NCI-H187 treated with DMSO at 0.1 percent for 48 hours (cell line): ENCODE results near the gene HTATSF1.

Source experiments
- DNase-seq: peaks from one replicate; lab custom pipeline; 2025; lab: John Stamatoyannopoulos, UW

HTATSF1 gene

DNA sequence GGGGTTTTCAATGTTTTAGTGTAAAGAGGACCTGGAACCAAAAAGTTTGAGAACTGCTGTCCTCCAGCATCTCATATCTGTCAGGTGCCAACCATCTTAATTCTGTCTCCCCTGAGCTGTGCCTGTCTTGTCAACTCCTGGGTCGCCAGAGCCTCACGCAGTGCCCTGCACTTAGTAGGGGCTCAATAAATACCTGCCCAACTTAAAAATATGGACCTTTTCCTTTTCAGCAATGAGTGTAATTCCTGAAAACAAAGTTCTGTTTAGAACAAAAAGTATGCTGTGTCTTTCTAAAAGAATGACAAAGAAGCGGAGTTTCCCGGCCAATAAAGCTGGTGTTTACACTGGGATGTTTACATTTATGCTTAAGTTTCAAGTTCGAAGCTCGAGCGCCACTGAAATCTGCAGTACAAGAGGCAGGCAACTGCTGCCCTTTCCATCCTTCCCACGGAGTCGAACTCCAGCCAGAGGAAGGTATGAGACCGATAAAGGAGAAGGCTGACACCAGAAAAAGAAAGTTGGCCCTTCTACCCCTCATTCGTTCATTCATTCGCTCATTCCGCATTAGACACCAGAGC is 1.1 kb upstream of the HTATSF1 start:
- DNase-seq, result no peak

DNA sequence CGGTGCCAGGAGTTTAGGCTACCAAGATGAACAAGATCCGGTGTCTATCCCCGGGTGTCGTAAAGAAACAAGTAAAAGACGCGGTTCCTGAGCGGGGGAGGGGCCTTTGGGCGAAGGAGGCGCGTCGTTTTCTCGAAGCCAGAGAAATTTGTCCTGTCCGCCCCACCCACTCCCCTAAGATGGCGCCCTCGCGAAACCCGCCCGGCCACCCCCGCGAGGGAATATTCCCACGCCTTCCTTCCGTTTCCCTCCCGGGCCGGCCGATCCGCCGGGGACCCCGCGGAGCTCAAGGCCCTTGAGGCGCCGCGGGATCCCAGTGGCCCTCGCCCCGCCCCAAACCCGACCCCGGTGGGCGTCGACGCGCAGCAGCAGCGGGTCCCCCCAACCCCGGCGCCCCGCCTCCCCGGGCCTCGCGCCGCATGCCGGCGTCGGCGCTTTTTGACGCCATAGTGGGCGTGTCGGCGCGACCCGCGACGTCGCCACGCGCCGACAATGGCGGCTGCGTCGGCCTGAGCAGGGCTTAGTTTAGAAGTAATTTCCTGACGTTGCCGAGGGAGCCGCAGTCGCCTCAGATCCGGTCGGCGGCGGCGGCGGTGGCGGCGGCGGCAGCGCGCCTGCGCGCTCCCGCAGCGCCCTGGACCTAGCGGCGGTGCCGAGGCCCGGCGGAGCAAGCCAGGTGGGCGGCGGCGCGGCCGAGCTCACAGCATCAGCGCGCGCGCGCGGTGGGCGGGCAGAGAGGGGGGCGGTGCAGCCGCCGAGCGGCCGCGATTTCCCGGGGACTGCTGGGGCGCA is 432 bp upstream of the HTATSF1 start:
- DNase-seq, result peak; percentile 59

DNA sequence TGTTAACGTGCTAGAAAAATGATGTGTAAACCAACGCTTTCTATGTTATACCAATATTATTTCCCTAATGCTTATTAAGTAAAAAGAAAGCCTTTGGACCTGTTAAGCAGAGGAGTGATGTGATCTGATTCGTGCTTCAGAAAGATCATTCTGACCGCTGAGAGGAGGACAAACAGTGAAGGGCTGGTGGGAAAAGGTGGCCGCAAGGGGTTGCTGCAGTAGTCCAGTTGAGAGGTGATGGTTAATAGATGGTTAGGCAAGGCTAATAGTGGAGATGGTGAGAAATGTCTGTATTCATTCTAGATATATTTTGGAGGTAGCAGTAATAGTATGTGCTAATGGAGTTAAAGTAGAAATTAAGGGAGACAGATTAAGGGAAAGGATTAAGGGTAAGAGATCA is 21.7 kb downstream of the HTATSF1 start:
- no peak for DNase-seq

DNA sequence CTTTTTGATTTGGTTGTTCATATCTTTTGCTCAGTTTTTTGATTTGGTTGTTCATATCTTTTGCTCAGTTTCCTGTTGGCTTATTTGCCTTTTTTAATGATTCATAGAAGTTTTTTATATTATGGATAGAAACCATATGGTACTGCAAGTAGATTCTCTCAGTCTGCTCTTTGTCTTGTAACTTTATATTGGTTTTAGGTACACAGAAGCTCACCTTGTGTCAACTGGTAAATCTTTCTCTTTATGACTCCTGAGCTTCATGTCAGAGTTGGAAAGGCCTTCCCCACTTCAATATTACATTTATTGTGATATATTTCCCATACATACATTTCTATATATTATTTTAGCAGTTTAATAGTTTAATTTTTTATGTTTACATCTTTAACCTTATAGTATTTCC is 26.4 kb downstream of the HTATSF1 start:
- no peak for DNase-seq

DNA sequence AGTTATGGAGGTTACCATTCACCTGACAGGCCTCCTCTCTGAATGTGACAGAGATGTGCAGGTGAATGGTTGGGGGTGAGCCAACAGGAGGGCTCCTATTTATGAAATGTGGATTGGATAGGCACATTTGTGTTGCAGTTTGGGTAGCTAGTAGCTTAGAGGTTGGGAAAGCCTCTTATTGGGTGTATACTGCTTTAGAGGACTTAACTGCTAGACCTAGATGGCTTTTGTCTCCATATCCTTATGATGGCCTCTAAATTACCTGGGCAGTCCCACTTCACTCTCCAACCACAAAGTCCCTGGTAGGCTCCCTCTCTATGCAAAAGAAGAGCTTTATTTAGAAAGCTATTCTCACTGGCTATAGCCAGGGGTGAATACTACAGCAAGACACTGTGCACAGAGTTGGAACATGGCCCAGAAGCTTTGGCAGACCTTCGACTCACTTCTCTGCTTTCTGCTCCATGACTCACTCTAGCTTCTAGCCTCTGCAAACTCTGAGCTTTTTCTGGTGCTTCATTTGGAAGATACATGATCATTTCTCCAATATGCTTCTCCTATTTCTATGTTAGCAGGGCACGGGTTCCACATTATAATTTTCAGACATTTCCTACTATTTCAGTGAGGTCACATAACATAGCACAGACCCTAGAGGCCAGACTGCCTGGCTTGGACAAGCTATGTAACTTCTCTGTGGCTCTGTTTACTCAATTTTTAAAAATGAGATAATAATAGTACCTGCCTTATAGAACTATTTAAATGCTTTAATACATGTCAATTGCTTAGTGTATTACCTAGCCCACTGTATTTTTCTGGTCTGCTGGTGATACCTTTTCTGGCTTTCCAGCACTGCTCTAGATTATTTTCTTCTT is 28.6 kb downstream of the HTATSF1 start:
- no peak for DNase-seq

DNA sequence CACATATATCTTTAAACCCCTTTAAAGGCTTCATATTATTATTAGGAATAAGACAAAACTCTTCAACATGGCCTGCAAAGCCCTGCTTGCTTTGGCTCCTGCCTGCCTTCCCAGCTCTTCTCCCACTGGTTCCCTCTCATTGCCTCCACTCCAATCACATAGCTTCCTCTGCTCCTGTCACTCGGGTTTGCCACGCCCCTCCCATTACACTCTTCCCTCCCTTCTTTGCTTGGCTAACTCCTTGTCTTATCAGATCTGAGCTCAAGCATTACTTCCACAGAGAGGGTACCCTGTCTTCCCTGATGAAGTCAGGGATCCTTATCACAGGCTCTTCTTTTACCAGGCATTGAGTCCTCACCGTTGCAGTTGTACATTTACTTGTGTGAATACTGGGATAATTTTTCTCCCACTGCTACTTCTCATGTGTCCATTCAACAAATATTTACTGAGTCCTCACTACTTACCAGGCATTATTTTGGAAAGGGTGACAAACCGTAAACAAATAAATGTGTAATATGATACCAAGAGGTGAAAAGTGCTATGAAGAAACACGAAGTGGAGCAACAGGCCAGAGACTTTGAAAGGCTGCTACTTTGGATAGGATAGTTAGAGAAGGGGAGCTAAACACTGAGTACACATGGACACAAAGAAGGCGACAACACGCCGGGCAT is 31.4 kb downstream of the HTATSF1 start:
- no peak for DNase-seq

DNA sequence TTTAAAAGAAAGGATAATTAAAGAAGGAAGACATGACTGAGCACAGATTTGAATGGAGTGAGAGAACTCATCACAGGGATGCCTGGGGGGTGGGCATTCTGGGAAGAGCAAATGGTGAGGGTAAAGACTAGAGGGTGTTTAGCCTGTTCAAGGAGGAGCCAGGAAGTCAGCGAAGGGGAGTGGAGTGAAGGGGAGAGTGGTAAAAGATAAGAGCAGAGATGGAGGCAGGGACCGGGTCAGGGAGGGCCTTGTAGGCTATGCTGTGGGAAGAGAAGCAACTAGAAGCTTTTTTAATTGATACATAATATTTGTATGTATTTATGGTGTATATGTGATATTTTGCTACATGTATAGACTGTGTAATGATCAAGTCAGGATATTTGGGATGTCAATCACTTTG is 32.4 kb downstream of the HTATSF1 start:
- no peak for DNase-seq

DNA sequence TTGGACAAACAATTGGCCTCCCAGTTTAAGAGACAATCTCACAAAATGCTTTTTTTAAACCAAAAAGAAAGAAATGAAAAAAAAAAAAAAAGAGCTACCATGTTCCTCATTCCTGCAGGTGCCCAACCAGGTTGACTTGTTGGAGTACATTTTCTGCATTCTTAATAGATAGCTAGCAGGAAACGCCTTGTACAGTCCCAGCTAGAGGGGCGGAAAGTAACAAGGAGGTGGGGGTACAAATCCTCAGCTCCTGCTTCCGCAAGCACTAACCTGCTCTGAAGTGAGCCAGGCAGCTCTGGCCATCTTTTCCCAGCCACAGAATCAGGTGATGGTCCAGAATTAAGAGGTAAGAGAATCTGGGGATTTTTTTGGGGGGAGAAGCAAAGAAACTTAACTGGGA is 34.6 kb downstream of the HTATSF1 start, which contains the start of gene VGLL1:
VGLL1 (plus strand) TSS at position 265 of the 400 bp plus-strand sequence. CDS start 3,806 bp downstream, outside the sequence.
- DNase-seq, result no peak

DNA sequence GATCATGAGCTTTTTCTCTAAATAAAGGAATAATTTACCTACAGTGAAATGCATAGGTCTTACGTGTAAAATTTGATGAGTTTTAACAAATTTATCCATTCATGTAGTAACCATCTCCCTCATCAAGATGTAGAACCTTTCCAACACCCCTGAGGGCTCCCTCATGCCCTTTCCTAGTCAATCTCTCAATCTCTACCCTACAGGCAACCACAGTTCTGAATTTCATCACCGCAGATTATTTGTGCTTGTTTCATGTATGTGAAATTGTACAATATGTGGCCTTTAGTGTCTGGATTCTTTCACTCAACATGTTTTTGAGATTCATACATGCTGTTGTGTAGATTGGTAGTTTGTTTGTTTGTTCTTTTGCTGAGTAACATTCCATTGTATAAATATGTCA is 36.7 kb downstream of the HTATSF1 start:
- DNase-seq, result no peak

DNA sequence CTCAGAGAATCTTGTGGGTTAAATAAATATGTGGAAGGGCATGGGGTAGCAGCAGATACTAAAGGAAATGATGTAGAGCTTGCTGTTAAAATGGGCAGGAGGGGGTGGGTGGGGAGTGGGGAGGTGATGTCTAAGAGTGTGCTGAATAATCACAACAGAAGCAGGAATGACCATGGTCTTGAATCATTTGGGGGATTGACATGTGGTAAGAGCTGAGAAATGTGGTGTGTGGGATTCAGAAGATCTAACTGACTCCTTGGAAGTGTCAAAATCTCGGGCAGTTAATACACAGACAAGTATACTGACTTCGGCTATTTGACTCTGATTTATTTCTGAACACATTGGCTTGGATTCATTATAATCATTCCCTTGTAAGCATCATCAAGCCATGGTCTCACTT is 41.4 kb downstream of the HTATSF1 start:
- DNase-seq, result no peak

DNA sequence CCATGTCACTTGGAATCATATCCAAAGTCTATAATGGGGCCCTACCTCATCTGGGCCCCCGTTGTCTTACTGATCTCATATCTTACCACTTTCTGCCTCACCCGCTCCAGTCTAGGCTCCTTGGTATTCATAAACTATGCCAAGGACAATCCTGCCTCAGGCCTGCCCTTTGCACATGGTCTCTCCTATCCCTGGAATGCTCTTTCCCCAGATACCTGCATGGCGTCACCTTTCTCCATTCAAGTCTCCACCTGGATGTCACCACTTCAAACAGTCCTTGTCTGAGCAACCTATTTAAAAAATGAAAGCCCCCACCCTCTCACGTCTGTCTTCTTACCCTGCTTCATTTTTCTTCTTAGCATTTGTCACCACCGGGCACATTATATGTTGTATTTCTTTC is 42.8 kb downstream of the HTATSF1 start:
- no peak for DNase-seq

DNA sequence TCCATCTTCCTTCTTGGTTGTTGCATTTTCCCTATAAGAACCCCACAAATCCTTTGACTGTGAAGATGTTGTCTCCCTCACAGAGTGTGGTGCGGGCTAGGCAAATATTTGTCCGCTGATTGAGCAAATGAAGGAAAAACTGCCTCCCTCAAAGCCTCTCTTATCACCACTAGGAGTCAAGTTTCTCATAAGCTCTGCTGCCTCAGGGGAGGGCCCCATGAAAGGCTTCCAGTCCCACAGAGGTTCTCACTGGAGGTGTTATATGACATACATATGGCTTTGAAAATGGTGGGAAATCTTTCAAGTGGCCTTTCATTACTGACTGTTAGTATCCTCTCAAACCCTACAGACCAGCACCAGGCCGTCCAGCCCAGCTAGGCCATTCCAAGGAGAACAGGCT is 43.9 kb downstream of the HTATSF1 start:
- DNase-seq, result no peak

DNA sequence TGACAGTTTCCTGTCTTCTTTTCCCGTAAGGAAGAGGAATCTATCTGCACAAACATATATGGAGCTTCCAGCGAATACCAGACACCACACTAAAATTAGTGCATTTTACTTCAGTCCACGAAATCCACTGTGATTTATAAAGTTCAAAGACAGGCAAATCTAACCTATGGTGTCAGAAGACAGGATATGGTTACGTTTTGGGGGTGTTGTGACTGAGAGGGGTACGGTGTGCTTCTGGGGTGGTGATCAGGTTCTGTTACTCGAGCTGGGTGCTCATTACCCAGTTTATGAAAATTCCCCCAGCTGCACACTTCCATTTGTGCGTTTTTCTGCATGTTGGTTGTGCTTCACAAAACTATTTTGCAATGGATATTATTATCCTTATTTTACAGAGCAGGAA is 44.9 kb downstream of the HTATSF1 start:
- no peak for DNase-seq

DNA sequence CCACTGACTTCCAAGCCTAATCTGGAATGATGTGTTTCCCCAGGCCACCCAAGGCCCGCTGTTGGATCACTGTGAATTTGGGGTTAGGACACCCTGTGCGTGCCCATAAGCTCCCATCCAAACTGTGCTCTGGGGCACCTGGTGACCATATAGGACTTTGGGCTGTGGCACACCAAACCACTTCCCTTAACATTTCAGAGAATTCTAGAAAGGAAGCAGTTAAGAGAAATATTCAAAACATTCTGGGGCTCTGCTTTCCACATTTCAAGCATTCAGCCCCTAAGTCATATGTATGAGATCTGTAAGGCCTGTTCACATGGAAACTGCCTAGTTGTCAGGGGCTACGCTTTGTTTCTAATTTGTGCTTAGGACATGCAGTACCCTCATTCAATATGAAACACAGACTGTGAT is 49.0 kb downstream of the HTATSF1 start:
- no peak for DNase-seq

DNA sequence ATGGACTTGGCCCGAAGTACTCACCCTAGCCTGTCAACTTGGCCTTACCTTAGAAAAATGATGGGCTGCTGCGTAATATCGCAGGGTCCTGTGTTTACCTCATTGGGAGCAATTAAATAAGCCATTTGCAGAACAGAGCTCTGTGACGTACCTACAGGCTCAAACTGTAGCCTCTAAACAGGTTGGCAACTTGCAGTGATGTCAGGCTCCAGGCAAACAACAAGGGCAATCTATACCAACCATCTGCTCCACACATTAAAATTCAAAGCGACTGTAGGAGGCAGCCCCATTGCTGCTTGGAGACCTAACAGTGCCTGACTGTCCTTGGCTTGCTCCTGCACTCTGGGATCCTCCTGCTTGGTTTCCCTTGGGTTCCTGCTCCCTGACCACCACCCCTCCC is 51.8 kb downstream of the HTATSF1 start:
- DNase-seq, result no peak

DNA sequence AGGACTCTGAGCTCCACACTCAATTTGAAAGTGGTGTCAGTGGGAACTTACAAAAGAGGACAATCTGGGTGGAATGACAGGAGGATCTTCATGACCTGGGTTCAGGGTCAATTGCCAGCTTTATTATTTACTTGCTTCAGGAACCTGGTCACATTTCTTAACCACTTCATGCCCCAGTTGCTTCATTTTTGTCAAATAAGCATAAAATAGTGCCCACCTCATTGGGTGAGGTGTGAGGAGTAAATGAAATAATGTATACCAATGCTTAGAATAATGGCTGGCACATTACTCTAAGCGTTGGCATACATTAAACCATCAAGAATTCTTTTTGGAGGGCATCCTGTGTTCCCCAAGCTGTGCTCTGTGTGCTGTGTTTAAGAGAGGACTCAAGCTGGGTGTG is 54.0 kb downstream of the HTATSF1 start:
- DNase-seq, result no peak

DNA sequence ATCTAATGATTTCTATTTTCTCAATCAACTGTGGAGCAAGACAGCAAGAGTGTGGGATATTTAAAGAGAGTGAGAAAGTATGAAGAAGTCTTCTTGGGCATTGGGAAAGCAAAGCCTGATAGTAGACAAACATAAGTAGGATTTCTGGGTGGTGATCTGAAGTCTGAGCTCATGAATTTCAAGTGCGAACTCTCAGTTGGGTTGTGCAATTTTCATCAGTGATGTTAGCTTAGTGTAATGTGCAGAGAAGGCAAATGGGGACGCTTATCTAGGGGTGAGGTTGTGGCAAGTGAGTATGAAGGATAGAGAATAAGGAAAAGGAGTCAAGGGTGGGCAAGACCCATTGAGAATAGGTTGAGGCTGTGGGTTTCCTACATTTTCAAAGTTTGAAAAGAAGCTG is 58.3 kb downstream of the HTATSF1 start:
- DNase-seq, result no peak
